NCI-H2196 treated with DMSO at 0.1 percent for 48 hours (cell line): ENCODE results near the gene HAO2.

ENCODE experiments used
- DNase-seq: peaks from one replicate; lab custom pipeline; 2025; ENCODE audit not compliant: unreplicated experiment; lab: John Stamatoyannopoulos, UW

HAO2 gene

GRCh38 chr1:119429687-119430086 lies 61.1 kb downstream of the HAO2 start:
- no peak for DNase-seq

- no peak for DNase-seq
These were observed 61.9 kb downstream of the HAO2 start for GRCh38 chr1:119430486-119430885.

GRCh38 chr1:119431836-119432235 lies 63.3 kb downstream of the HAO2 start:
- no peak for DNase-seq

- no peak for DNase-seq
These were observed 66.5 kb downstream of the HAO2 start for GRCh38 chr1:119435052-119435451.

GRCh38 chr1:119438761-119439160 lies 70.2 kb downstream of the HAO2 start:
- DNase-seq = no peak

GRCh38 chr1:119440721-119441307 lies 72.2 kb downstream of the HAO2 start:
- no peak for DNase-seq

GRCh38 chr1:119442756-119443155 lies 74.2 kb downstream of the HAO2 start:
- no peak for DNase-seq
